ENCODE data around the gene NBPF10. TPM values are rescaled to one million over a fixed set of nuclear protein-coding genes. Genes with fewer than 3 reads are reported as not detected.
"Not testable (repeated sequence)": the region's sequence is repeated elsewhere in the genome, so short reads cannot be mapped to it uniquely, and the experiment has no call there.

The NBPF10 gene, protein sequence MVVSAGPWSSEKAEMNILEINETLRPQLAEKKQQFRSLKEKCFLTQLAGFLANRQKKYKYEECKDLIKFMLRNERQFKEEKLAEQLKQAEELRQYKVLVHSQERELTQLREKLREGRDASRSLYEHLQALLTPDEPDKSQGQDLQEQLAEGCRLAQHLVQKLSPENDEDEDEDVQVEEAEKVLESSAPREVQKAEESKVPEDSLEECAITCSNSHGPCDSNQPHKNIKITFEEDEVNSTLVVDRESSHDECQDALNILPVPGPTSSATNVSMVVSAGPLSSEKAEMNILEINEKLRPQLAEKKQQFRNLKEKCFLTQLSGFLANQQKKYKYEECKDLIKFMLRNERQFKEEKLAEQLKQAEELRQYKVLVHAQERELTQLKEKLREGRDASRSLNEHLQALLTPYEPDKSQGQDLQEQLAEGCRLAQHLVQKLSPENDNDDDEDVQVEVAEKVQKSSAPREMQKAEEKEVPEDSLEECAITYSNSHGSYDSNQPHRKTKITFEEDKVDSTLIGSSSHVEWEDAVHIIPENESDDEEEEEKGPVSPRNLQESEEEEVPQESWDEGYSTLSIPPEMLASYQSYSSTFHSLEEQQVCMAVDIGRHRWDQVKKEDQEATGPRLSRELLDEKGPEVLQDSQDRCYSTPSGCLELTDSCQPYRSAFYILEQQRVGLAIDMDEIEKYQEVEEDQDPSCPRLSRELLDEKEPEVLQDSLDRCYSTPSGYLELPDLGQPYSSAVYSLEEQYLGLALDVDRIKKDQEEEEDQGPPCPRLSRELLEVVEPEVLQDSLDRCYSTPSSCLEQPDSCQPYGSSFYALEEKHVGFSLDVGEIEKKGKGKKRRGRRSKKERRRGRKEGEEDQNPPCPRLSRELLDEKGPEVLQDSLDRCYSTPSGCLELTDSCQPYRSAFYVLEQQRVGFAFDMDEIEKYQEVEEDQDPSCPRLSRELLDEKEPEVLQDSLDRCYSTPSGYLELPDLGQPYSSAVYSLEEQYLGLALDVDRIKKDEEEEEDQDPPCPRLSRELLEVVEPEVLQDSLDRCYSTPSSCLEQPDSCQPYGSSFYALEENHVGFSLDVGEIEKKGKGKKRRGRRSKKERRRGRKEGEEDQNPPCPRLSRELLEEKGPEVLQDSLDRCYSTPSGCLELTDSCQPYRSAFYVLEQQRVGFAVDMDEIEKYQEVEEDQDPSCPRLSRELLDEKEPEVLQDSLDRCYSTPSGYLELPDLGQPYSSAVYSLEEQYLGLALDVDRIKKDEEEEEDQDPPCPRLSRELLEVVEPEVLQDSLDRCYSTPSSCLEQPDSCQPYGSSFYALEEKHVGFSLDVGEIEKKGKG (N-terminal part only)
- 1 to 10 TPM in 4 of 6 experiments, under 1 TPM in 2; 0.56 to 2.1 (median 1.4) TPM for total RNA-seq
- long read RNA-seq = 0 reads

DNA sequence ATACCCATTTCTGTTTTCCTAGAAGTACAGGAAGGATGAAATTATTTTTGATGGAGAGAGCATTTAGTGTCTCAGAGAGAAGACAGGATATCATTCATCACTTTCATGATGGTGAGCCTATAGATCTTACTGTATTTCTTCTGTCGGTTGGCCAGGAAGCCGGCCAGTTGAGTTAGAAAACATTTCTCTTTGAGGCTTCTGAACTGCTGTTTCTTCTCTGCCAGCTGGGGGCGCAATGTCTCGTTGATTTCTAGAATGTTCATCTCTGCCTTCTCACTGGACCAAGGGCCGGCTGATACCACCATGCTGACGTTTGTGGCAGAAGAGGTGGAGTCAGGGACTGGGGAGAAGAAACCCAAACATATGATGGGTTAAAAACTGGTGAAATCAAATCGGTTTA is at the start of gene NBPF10:
NBPF10 (minus strand) TSS at position 340 of the 400 bp plus-strand sequence; CDS start at position 305, 35 bp downstream.
- DNase-seq; H3K4me3 ChIP-seq; H3K27me3 ChIP-seq; ATAC-seq; H3K9me3 ChIP-seq; intact Hi-C loops (cut with DNase I); H3K36me3 ChIP-seq; H3K27ac ChIP-seq; H3K4me1 ChIP-seq: not testable (repeated sequence)
- WGBS (ENCODE audit: insufficient coverage, low coverage, low lambda C conversion rate, missing lambda C conversion rate) = no CpG with 5 or more reads among the region's 7 CpGs
- TF ChIP-seq, protein P1, sequence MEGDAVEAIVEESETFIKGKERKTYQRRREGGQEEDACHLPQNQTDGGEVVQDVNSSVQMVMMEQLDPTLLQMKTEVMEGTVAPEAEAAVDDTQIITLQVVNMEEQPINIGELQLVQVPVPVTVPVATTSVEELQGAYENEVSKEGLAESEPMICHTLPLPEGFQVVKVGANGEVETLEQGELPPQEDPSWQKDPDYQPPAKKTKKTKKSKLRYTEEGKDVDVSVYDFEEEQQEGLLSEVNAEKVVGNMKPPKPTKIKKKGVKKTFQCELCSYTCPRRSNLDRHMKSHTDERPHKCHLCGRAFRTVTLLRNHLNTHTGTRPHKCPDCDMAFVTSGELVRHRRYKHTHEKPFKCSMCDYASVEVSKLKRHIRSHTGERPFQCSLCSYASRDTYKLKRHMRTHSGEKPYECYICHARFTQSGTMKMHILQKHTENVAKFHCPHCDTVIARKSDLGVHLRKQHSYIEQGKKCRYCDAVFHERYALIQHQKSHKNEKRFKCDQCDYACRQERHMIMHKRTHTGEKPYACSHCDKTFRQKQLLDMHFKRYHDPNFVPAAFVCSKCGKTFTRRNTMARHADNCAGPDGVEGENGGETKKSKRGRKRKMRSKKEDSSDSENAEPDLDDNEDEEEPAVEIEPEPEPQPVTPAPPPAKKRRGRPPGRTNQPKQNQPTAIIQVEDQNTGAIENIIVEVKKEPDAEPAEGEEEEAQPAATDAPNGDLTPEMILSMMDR (IDR thresholded peaks at IDR 0.05) = peak in 3 of 4 donors; percentile 12 to 25 (median 16)

DNA sequence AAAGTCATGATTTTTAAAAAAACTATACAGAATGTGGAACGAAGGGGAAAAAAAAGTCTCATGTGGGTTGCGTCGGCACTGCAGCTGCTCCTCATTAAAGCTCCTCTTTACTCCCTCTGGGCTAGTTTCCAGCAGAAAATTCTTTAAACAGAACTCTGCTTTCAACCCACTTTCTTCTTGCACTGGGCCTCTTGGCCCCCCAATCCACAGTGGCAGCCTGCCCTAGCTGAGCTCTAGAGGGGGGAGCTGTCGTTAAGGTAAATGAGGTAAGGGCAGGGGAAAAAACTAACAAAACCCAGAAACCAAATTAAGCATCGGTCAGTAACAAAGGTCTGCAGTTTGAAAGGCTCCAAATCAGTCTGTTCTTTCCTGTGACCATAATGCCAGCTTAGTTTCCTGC is 29.9 kb upstream of the NBPF10 start:
- H3K9me3 ChIP-seq; H3K4me1 ChIP-seq; H3K27me3 ChIP-seq; H3K4me3 ChIP-seq; H3K36me3 ChIP-seq; ATAC-seq; intact Hi-C loops (cut with DNase I); H3K27ac ChIP-seq: not testable (repeated sequence)
- peak in 2 of 3 donors; percentile 17 to 31 for DNase-seq
- WGBS (ENCODE audit: insufficient coverage, low coverage, low lambda C conversion rate, missing lambda C conversion rate) = 0% methylated on average over 1 of the region's 5 CpGs

DNA sequence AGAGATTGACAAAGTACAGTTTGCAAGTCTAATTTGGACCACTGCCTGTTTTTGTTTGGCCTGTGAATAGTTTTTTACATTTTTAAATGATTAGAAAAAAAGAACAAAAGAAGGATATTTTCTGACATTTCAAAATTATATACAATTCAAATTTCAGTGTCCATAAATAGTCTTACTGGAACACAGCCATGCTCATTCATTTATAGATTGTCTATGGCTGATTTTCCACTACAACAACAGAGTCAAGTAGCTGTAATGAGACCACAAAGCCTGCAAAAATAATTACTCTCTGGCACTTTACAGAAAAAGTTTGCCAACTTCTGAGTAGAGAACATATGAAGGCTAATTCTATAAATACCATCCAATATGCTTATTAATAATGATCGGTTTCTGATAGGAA is 23.1 kb upstream of the NBPF10 start:
- not testable (repeated sequence) for H3K4me3 ChIP-seq, H3K27me3 ChIP-seq, ATAC-seq

DNA sequence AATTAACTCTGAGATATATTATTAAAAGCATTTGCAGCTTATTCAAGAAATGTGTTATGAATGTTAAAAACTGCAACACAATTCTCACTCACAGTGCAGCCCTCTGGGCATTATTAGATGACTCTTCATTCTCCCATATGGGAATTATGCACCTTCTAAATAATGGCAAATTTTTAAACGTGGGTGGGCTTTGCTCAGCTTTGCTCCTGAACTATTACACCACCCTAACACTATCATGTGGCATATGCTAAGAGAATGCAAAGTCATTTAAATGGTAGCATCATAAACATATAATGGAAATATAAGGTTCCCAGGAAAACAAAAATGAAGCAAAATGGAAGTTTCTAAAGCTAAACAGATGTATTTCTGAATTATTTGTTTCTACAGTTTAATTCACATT is 22.7 kb upstream of the NBPF10 start:
- not testable (repeated sequence) for ATAC-seq
- no CpG with 5 or more reads among the region's 1 CpG for WGBS (ENCODE audit: insufficient coverage, low coverage, low lambda C conversion rate, missing lambda C conversion rate)

More for the DNA sequence above, 23.1 kb upstream of the NBPF10 start:
- H3K9me3 ChIP-seq; DNase-seq; H3K4me1 ChIP-seq; intact Hi-C loops (cut with DNase I); H3K27ac ChIP-seq; H3K36me3 ChIP-seq: not testable (repeated sequence)
- WGBS (ENCODE audit: insufficient coverage, low coverage, low lambda C conversion rate, missing lambda C conversion rate) = no CpG with 5 or more reads among the region's 1 CpG

More for the DNA sequence above, 22.7 kb upstream of the NBPF10 start:
- H3K27ac ChIP-seq; H3K4me3 ChIP-seq; intact Hi-C loops (cut with DNase I); H3K27me3 ChIP-seq; DNase-seq; H3K36me3 ChIP-seq; H3K4me1 ChIP-seq; H3K9me3 ChIP-seq: not testable (repeated sequence)

Other genes with a start within 250 kb of the NBPF10 start
- 1 to 10 TPM in 3 of 6 experiments, under 1 TPM in 3; 0.50 to 2.3 (median 0.85) TPM for gene ITGA10, start 234.8 kb downstream of the NBPF10 start, total RNA-seq
- 10 to 100 TPM; 12.3 to 23.0 (median 15.2) TPM for gene PEX11B, start 226.1 kb downstream of the NBPF10 start, total RNA-seq
- gene RBM8A, start 217.3 kb downstream of the NBPF10 start, total RNA-seq = 10 to 100 TPM; 41.1 to 68.4 (median 56.3) TPM
- gene LIX1L, start 186.8 kb downstream of the NBPF10 start, total RNA-seq = 10 to 100 TPM; 10.6 to 11.9 (median 11.0) TPM
- under 1 TPM in 5 of 6 experiments, not detected in 1; 0.14 to 0.88 (median 0.22) TPM for gene ANKRD34A, start 180.2 kb downstream of the NBPF10 start, total RNA-seq
- 10 to 100 TPM in 4 of 6 experiments, 1 to 10 TPM in 2; 8.4 to 14.3 (median 11.9) TPM for gene POLR3GL, start 180.1 kb downstream of the NBPF10 start, total RNA-seq
- 100 to 1,000 TPM in 3 of 6 experiments, 10 to 100 TPM in 3; 56.3 to 398 (median 134) TPM for gene TXNIP, start 148.2 kb downstream of the NBPF10 start, total RNA-seq
- 100 to 1,000 TPM in 4 of 6 experiments, 10 to 100 TPM in 2; 53.0 to 215 (median 109) TPM for gene HJV, start 123.1 kb downstream of the NBPF10 start, total RNA-seq
- gene NOTCH2NLA, start 84.2 kb upstream of the NBPF10 start, total RNA-seq = 10 to 100 TPM; 18.5 to 29.2 (median 23.1) TPM